EL (cell line): ENCODE results near the gene CHCHD1.
"Not testable (repeated sequence)": the region's sequence is repeated elsewhere in the genome, so short reads cannot be mapped to it uniquely, and the experiment has no call there.

Experiments
- DNase-seq: peaks from one replicate; pipeline ENCODE4 v3.0.0-alpha.2; 2016

Gene CHCHD1

DNA sequence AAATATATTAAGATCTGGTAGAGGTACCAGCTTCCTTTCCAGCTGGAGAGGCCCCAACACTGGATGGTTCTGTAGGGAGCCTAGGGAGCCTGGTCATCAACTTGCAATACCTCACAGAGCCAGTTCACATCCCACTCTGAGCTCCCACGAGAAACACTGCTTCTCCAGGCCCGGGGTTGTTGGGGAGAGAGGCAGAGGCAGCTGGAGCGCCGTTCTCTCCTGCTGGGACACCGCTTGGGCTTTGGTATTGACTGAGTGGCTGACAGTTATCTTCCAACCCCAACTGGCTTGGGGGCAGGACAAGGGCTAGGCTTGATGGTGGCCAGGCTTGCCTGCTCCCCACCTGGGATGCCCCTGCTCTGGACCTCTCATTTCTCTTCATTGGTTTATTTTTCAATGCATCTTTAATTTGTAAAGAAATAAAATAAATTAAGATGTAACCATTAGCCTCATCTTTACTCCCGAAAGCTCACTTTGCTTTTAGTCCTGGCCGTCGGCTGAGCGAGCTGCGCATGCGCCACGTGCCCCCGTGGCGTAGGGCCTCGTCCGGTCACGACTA, 10.0 kb upstream of the CHCHD1 start:
- no peak for DNase-seq

GRCh38 chr10:73772281-73773151, 9.3 kb upstream of the CHCHD1 start:
- peak; percentile 86 for DNase-seq

- DNase-seq, result peak; percentile 22
Observed at GRCh38 chr10:73773152-73773879, 8.5 kb upstream of the CHCHD1 start.

DNA sequence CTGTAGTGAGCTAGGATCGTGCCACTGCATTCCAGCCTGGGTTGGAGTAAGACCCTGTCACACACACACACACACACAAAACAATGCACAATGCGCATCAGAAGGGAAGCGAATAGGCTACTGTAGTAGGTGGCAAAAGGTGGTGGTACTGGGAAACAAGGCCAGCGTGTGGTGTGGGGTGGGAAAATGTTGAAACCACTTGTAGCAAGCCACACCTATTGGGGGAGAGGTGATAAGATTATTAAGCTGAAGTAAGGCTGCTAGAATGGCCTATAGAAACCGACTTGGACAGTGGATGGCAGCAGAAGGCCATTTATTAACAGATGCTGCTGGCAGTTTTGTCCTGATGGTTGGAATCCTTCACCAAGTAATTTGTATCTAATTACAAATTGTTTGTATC, 7.2 kb upstream of the CHCHD1 start:
- peak; percentile 34 for DNase-seq

DNA sequence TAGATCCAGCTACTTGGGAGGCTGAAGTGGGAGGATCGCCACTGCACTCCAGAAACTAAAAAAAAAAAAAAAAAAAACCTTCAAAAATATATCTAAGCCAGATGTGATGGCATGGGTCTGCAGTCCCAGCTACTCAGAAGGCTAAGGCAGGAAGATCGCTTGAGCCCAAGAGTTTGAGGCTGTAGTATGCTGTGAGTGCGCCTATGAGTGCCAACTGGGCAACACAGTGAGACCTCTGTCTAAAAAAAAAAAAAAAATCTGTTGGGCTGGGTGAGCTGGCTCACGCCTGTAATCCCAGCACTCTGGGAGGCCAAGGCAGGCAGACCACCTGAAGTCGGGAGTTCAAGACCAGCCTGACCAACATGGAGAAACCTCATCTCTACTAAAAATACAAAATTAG, 2.8 kb upstream of the CHCHD1 start:
- no peak for DNase-seq

DNA sequence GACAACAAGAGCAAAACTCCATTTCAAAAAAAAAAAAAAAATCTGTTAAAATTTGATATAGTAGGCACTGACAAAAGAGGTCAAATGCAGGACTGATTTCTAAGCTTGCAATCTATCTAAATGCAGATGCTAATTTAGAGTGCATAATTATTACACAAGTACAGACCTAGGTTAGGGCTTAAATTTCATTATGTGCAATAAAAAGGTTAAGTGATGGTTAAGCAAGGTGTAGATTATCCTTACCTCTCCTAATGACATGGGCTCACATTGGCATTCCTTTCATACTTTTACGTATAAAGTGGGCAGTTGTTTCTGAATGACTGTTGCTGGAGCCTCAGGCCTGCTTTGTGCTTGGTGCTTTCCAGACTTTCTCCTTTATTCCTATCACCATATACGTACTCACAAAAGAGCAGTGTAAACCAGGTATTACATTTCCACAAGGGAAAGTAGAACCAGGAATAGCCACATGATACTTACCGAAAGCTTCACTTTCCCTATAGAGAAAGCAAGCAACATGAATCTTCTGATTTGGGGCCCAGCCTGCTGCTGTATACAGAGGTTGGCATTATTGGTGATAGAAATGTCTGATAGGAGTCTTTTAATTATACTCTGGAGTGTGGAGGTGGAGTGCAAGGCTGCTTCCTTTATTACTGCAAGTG, 2.2 kb upstream of the CHCHD1 start:
- DNase-seq, result no peak

DNA sequence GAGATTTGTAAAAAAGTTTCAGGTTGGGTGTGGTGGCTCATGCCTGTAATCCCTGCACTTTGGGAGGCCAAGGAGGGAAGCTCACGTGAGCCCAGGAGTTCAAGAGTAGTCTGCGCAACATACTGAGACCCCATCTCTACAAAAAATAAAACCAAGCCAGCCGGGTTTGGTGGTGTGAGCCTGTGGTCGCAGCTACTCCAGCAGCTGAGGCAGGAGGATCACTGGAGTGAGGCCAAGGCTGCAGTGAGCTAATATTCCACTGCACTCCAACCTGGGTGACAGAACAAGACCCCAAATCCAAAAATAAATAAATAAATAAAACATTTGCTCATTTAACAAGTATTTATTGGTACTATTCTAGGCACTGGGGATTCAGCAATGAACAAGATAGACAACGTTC, 1.5 kb upstream of the CHCHD1 start:
- DNase-seq, result no peak

GRCh38 chr10:73780966-73781365, 882 bp upstream of the CHCHD1 start:
- DNase-seq, result no peak

GRCh38 chr10:73781548-73781878, 335 bp upstream of the CHCHD1 start:
- DNase-seq, result no peak

DNA sequence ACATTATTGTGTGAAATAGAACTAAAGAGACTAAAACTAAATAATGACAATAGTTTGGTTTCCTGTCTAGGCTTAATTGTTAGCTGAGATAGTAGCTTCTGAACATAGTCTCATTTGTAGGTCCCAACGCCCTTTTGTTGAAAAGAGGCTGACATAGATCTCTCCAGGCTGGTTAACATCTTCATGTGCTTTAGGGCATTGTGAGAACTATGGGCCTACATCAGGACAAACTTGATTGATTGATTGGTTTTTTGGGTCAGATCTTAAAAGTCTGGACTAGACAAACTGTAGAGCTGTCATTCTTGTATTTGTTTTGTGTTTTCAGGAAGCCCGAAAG, 869 bp downstream of the CHCHD1 start:
- no peak for DNase-seq

DNA sequence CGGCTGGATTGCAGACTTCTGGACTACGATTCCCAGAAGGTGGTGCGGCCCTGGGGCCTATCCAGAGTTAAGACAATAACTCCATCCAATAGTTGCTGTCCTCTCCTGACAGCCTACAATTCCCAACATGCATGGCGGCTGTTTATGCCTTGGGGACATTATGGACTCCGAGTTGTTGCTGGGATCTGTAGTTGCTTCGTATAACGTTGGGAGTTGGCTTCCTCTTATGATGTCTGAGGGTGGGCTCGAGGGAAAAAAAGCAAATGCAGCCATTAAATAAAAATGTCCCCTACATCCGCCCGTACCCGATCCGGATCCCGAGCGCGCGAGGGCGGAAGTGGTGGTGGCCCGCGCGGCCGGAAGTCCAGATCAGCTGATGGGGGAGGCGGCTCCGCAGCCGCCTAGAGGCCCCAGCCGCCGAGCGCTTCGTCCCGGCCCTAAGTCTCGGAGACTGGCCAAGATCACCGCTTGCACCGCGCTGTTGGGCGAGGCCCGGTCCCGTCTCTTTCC, 3.4 kb downstream of the CHCHD1 start, which contains the start of gene ZSWIM8:
TSS of gene ZSWIM8 (plus strand) at position 396 of the 510 bp plus-strand sequence. CDS start 273 bp downstream, outside the sequence.
- peak; percentile 95 for DNase-seq

DNA sequence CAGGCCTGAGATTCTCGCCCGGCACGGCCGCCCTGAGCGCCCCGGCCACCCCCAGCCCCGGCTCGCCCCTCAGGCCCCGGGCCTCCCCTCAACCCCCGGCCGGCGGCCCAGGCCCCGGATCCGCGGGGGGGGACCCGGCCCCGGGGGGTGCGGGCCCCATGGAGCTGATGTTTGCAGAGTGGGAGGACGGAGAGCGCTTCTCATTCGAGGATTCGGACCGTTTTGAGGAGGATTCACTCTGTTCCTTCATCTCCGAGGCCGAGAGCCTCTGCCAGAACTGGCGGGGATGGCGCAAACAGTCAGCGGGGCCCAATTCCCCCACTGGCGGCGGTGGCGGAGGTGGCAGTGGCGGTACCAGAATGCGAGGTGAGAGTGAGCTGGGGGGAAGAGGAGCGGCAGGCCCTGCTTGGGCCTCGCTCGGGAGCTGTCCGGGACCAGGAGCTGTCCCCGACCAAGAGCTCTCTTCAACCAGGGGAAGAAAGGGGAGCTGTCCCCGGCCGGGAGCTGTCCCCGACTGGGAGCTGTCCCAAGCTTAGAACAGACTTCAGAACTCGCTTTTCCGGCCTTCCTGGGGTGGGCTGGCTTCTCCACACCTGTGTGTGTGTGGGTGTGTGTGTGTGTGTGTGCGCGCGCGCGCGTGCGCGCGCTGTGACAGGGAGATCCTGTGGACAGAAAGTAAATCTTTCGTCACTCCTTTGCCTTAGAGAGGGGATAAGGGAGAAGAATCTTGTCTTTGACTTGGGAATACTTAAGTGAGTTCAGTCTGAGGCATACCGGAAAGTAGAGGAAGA, 4.1 kb downstream of the CHCHD1 start:
- peak; percentile 28 for DNase-seq

DNA sequence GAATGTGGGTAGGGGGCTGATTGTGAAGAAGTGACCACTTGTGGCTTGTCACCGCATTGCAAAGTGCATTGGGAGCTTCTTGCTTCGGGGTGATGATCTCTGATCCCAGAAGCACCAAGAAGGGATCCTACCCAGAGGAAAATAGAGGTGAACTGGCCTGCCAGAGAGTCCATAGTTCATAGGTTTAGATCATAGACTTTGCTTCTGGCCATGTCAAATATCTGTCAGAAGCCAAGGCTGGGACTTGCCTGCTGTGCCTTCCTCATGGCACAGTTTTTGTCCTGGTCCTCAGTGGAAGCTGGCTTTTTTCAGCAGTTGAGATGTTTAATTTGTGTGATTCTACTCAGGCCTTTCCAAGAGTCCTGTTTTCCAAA, 4.7 kb downstream of the CHCHD1 start:
- DNase-seq, result no peak

GRCh38 chr10:73787031-73787800, 5.4 kb downstream of the CHCHD1 start:
- not testable (repeated sequence) for DNase-seq

GRCh38 chr10:73788864-73789658, 7.2 kb downstream of the CHCHD1 start:
- DNase-seq, result no peak

DNA sequence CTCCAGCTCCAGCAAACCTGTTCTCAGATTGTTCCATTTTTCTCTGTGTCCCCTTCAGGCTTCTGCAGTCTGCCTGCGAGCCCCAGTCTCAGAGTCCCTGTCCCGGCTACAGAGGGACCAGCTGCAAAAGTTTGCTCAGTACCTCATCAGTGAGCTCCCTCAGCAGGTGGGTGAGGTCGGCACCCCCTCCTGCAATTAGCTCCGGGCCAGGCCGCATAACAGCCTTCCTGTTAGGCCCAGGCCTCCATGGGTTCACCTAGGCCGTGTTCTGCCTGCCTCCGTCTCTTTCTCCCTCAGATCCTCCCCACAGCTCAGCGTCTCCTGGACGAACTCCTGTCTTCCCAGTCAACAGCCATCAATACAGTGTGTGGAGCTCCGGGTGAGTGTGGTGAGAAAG, 7.8 kb downstream of the CHCHD1 start:
- DNase-seq, result no peak

DNA sequence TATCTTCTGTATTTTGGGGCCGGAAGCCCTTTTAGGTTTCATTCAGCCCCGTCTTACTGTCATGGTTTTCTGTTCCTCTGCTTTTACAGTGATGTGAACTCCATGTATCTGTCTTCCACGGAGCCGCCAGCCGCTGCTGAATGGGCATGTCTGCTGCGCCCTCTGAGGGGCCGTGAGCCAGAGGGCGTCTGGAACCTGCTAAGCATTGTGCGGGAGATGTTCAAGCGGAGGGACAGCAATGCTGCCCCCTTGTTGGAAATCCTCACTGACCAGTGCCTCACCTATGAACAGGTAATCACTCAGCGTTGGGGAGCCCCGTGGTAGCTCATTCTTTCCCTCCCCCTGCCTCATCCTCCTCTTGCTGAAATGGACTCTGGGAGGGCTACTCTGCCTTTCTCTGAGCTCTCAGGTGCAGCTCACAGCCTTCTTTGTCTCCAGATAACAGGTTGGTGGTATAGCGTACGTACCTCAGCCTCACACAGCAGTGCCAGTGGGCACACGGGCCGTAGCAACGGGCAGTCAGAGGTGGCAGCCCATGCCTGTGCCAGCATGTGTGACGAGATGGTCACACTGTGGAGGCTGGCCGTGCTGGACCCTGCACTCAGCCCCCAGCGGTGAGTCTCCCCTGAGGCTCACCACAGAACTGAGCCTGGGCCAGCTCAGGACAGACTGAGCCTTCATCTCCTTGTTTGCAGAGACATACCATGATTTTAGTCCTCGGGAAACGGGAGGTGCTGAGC, 9.2 kb downstream of the CHCHD1 start:
- DNase-seq, result no peak

GRCh38 chr10:73791871-73792400, 10.1 kb downstream of the CHCHD1 start:
- no peak for DNase-seq

GRCh38 chr10:73793456-73793855, 11.6 kb downstream of the CHCHD1 start:
- DNase-seq, result no peak

GRCh38 chr10:73795491-73795890, 13.6 kb downstream of the CHCHD1 start:
- DNase-seq, result not testable (repeated sequence)
